ENCODE results near the gene EBNA1BP2.
A peak's percentile ranks its signal among the peaks of the same experiment; 100 is the strongest.
"Not testable (repeated sequence)": the region's sequence is repeated elsewhere in the genome, so short reads cannot be mapped to it uniquely, and the experiment has no call there.

The EBNA1BP2 gene

GRCh38 chr1:43171312-43171875, 696 bp downstream of the EBNA1BP2 start:
- no peak for DNase-seq (ENCODE audit: low read depth)

- DNase-seq (ENCODE audit: low read depth): no peak
Observed at GRCh38 chr1:43165765-43166164, 6.3 kb downstream of the EBNA1BP2 start.

GRCh38 chr1:43165162-43165561, 6.9 kb downstream of the EBNA1BP2 start:
- DNase-seq (ENCODE audit: low read depth): no peak

GRCh38 chr1:43156026-43156425, 16.1 kb downstream of the EBNA1BP2 start:
- DNase-seq (ENCODE audit: low read depth): no peak

- DNase-seq (ENCODE audit: low read depth): no peak
Observed at GRCh38 chr1:43153443-43153842, 18.6 kb downstream of the EBNA1BP2 start.

GRCh38 chr1:43152866-43153265, 19.2 kb downstream of the EBNA1BP2 start:
- DNase-seq (ENCODE audit: low read depth): no peak

GRCh38 chr1:43149889-43150288, 22.2 kb downstream of the EBNA1BP2 start:
- no peak for DNase-seq (ENCODE audit: low read depth)

- DNase-seq (ENCODE audit: low read depth): peak; percentile 24
Observed at GRCh38 chr1:43147625-43148327, 24.3 kb downstream of the EBNA1BP2 start.

- peak; percentile 21 for DNase-seq (ENCODE audit: low read depth)
Observed at GRCh38 chr1:43144237-43144636, 27.9 kb downstream of the EBNA1BP2 start.

- no peak for DNase-seq (ENCODE audit: low read depth)
Observed at GRCh38 chr1:43143441-43143888, 28.6 kb downstream of the EBNA1BP2 start.

- DNase-seq (ENCODE audit: low read depth): no peak
Observed at GRCh38 chr1:43140583-43140982, 31.5 kb downstream of the EBNA1BP2 start.

GRCh38 chr1:43140010-43140409, 32.1 kb downstream of the EBNA1BP2 start:
- no peak for DNase-seq (ENCODE audit: low read depth)

- DNase-seq (ENCODE audit: low read depth): not testable (repeated sequence)
Observed at GRCh38 chr1:43139295-43139694, 32.8 kb downstream of the EBNA1BP2 start.

GRCh38 chr1:43137445-43138052, 34.5 kb downstream of the EBNA1BP2 start:
- DNase-seq (ENCODE audit: low read depth): no peak

- DNase-seq (ENCODE audit: low read depth): no peak
Observed at GRCh38 chr1:43135857-43136781, 36.0 kb downstream of the EBNA1BP2 start.

GRCh38 chr1:43134640-43135039, 37.5 kb downstream of the EBNA1BP2 start:
- DNase-seq (ENCODE audit: low read depth): no peak

GRCh38 chr1:43134068-43134467, 38.0 kb downstream of the EBNA1BP2 start:
- DNase-seq (ENCODE audit: low read depth): no peak

GRCh38 chr1:43129426-43129825, 42.7 kb downstream of the EBNA1BP2 start:
- DNase-seq (ENCODE audit: low read depth): no peak

- DNase-seq (ENCODE audit: low read depth): no peak
Observed at GRCh38 chr1:43128816-43129215, 43.3 kb downstream of the EBNA1BP2 start.

GRCh38 chr1:43123031-43123430, 49.1 kb downstream of the EBNA1BP2 start:
- no peak for DNase-seq (ENCODE audit: low read depth)

- no peak for DNase-seq (ENCODE audit: low read depth)
Observed at GRCh38 chr1:43121256-43121900, 50.7 kb downstream of the EBNA1BP2 start.
